IPS DF 4.7 (cell line): ENCODE data around the gene TMED5.
"Not testable (repeated sequence)": the region's sequence is repeated elsewhere in the genome, so short reads cannot be mapped to it uniquely, and the experiment has no call there.

Experiments used
- DNase-seq: peaks from one replicate; pipeline ENCODE4 v3.0.0-alpha.2; 2013; ENCODE audit warnings: low spot score; ENCODE audit errors: extremely low read depth

TMED5 gene

DNA sequence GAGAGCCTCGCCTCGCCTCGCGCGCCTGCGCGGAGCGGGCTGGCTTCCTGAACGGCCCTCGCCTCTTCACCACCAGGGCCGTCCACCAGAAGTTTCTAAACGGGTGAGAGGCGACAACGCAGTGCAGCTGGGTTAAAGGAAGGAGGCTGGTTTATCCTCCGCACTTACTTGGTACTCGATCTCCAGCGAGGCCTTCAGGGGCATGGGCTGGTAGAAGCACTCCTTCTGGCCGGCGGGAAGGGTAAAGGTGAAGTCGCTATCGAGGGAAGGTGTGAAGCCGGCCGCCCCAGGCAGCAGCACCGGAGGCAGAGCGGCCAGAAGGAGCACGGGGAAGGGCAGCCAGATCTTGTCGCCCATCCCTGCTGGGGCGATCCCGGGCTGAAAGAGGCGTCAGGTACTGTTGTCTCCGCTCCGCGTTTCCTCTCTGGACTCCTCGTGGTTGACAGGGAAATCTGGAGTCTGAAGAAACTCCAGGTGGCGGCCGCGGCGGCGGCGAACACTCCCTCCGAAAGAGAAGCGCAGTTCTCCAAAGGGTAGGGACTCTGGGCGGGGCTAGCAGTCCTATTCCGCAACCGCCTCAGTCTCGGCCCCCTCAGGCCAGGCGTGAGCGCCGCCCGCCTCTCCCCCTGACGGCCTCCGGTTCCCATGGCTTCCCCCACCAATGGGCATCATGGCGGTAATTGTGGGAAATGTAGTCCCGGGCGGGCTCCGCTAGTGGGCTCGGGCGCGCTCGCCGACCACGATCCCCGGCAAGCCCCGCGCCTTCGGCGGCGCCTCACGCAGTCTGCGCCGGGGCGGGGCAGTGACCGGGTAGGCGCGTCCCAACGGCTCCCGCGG is at the start of gene TMED5:
TMED5 (minus strand) TSS at position 528 of the 837 bp plus-strand sequence; CDS start at position 357, 171 bp downstream.
- peak; percentile 90 for DNase-seq

DNA sequence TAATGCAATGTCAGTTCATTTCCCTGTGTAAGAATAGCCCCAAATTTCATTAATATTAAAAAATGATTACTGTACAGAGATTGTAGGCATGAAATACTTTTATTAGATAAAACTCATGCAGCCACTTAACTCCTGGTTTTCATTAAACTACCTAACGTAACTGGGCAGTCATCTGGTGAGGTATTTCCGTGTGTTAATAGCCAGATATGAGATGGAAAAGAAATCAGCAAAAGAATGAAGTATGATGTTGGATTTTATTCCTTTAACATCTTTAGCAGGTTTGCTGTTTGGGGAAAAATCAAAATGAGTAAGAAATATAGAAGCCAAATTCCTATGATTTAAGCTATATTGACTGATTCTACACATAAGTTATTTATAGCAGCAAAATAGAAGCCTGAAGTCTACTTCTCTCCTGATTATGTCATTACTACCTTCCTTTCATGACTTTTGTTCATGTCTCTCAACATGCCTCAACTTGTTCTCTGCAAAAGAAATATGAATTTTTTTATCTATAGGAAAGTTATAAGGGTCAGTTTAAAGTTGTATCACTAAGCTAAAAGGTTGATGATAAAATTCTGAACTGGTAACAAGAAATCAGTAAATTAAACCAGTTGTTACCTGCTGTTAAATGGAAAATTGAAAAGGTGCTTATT is 42.9 kb upstream of the TMED5 start:
- DNase-seq: no peak

DNA sequence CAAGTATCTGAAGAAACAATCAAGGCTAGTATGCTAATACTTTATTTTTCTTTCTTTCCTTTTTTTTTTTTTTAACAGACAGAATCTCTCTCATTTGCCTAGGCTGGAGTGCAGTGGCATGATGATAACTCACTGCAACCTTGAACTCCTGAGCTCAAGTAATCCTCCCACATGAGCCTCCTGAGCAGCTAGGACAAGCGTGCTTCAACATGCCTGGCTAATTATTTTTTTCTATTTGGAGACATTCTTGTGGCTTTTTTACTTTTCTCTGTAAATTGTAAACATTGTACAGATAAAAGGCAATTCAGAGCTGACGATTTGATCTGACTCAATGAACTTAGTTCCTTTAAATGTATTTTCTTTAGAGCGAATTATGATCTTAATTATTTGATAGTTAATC is 41.7 kb upstream of the TMED5 start:
- DNase-seq: no peak

DNA sequence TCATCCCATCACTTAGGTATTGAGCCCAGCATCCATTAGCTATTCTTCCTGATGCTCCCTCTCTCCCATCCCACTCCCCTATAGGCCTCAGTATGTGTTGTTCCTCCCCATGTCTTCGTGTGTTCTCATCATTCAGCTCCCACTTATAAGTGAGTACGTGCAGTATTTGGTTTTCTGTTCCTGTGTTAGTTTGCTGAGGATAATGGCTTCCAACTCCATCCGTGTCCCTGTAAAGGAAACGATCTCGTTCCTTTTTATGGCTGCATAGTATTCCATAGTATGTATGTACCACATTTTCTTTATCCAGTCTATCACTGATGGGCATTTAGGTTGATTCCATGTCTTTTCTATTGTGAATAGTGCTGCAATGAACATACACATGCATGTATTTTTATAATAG is 40.5 kb upstream of the TMED5 start:
- not testable (repeated sequence) for DNase-seq

DNA sequence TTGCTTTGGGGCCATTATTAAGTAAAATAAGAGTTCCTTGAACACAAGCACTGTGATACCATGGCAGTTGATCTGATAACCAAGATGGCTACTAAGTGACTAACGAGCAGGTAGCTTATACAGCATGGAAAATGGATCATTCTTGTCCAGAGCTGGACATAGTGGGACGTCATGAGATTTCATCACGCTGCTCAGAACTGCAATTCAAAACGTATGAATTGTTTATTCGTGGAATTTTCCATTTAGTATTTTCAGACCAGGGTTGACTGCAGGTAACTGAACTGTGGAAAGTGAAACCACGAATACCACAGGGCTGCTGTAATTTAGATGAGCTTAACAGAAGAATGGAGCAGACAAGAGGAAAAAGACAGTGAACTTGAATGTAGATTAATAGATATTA is 39.2 kb upstream of the TMED5 start:
- DNase-seq: no peak

DNA sequence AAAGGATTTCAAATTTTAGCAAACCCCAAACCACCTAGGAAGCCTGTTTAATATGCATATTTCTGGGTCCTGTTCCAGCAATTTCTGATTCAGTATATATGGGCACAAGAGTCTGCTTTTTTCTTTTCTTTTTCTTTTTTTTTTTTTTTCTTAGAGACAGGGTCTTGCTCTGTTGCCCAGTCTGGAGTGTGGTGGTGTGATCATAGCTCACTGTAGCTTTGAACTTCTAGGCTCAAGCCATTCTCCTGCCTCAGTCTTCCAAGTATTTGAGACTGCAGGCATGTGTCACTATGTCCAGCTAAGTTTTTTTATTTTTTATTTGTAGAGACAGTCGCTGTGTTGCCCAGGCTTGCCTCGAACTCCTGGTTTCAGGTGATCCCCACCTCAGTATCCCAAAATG is 35.1 kb upstream of the TMED5 start:
- no peak for DNase-seq

DNA sequence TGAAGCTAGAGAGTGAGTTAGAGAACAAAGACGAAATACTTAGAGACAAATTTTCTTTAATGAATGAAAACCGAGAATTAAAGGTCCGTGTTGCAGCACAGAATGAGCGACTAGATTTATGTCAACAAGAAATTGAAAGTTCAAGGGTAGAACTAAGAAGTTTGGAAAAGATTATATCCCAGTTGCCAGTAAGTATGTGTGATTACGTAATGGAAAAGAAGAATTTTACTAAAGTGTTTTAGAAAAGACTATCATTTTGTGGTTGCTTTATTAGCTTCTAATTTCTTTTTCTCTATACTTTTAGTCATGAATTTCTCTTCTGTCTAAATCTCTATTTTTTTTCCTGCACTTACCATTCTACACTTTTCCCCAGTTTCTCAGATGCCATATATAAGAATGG is 27.0 kb upstream of the TMED5 start:
- no peak for DNase-seq

DNA sequence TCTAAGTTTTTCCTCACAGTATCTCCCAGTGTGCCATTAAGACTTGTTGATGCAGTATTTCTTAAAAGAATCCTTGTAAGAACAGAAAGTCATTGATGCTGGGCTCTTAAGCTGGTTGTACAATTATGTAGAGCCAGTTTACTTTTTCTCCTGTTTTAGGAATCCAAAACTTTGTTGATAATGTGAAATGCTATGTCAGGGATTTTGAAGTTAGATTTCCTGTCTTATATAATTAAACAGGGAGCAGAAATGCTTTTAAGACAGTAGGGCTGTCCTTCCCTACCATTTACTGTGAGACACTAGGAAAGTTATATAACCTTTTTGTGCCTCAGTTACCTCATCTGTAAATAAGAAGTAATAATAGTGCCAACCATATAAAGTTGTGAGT is 26.3 kb upstream of the TMED5 start:
- no peak for DNase-seq

DNA sequence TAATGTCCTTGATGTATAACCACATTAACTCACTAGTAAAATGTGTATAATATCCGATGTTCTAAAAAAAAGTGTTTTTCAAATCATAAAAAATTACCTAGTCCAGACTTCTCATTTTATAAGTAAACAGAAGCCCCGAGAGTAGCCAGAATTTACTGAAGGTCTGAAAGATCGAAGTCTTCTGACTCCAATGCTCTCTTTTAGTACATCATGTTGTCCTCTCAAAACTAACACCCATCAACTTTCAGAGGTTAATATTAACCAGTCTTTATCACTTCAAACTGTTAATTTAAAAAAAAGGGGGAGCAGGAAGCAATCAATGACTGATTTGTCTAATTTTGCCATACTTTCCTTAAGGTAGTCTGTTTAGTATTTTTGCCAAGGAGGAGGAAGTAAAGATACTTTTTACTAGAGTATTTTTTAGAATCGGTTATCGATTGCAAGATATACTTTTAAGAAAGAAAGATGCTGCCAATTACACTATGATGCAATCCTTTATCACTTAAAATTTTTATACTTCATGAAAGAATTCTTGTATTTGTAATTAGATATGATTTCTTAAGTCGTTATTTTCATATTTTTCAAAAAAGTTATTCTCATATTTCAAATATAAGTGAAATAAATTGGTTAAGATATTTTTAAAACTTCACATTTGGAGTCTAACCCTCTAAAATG is 25.8 kb upstream of the TMED5 start:
- DNase-seq: no peak

DNA sequence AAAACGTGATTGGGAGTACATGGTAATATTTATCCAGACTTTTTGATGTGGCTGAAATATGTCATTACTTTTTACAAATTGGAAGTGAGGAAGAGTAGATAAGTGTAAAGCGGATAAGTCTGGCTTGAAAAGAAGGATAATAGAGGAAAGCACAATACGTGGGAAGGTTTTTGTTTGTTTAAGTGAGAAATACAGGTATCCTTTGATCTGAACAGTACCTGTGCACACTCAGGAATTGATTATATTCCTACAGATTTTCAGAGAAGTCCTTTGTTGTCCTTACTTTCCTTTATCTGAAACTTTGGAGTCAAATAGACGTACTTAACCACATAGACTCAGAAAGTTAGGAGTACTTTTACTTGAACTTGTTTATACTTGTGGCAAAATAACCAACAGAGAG is 20.5 kb upstream of the TMED5 start:
- DNase-seq: no peak

DNA sequence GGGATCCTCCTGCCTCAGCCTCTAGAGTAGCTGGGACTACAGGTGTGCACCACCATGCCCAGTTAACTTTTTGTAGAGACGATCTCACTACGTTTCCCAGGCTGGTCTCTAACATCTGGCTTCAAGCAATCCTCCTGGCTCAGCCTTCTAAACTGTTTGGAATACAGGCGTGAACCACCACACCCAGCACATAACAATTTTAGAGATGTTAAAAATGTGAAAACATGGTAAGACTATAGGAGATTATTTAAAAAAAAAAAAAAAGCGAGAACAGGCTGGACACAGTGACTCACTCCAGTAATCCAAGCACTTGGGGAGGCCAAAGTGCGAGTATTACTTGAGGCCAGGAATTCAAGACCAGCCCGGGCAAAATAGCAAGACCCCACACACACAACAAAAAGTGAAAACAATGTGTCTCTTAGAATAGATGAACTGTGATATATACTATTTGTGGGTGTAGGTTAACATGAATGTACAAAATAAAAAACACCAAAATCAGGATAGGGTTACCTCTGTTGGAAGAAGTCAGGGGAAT is 19.9 kb upstream of the TMED5 start:
- DNase-seq: no peak

DNA sequence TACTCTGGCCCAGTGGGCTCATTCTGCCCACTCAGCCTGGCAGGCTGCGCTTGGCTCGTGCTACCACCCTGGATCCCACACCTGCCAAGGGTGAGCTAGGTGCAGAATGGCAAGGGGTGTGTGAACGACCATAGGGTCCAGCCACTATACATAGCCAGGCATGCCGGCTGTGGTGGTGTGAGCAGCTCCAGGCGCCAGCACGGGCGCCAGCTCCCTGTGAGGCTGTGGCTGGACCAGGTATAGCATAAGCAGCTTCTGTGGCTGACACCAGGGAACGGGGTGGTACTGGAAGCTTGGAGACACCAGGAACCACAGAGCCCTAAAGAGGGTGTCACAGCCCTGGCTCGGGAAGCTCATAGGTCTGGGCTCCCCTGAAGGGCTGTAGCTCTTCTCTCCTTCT is 18.9 kb upstream of the TMED5 start:
- DNase-seq: no peak

DNA sequence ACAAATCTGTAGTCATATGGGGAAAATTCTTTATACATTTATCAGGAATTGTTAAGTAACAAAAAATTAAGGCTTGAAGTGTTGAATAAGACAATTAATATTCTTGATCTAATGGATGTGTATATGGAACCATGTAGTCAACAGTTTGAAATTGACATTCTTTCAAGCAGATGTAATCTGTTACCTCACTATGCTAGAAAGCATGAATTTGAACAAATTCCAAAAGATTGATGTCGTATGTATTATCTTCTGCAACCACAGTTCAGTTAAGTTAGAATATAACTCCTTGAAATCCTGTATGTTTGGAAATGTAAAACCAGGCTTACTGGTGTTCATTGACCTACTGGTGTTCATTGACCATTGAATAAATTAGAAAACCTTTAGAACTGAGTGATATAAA is 16.4 kb upstream of the TMED5 start:
- no peak for DNase-seq

DNA sequence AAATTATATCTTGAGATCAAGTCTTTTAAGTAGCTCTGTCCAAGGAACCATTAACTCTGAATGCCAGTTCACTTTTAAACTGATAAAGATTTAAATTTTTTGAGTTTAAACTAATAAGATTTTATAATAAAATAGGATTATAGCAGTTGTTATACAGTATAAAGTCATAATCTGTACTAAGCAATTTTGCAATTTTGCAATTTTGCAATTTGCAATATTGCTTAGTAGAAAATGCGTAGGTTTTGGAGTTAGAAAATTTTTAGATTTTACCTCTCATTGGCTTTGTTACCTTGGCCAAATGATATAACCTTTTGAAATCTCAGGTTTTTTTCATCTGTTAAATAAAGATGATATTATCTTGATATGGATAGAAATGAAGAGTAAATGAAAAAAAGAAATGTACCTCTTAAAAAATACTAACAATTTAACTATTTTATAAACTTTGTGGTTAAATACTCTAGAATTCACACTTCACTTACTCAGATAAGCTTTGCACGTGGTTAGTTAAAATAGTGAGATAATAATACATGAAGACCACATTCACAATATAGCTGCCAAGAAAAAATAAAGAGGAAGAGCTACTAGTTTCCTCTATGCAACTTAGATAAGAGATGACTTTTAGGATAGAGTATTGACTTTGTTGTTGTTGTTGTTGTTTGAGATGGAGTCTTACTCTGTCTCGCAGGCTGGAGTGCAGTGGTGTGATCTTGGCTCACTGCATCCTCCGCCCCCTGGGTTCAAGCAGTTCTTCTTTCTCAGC is 14.2 kb upstream of the TMED5 start:
- no peak for DNase-seq

DNA sequence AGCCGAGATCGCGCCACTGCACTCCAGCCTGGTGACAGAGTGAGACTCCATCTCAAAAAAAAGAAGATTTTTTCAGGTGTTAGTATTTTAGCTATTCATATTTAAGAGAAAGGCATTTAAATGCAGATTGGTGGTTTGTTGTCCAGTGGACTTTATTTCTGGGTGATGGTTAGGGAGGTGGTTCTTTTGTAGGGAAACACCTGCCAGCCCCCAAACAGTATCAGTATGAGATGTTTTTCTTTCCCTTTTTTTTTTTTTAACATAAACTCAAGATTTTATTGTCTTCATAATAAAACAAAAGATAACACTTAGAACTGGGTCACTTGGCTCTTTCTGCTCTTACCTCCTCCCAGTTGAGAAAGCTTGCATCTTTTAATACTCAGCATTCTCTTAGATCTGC is 10.2 kb upstream of the TMED5 start:
- DNase-seq: no peak

DNA sequence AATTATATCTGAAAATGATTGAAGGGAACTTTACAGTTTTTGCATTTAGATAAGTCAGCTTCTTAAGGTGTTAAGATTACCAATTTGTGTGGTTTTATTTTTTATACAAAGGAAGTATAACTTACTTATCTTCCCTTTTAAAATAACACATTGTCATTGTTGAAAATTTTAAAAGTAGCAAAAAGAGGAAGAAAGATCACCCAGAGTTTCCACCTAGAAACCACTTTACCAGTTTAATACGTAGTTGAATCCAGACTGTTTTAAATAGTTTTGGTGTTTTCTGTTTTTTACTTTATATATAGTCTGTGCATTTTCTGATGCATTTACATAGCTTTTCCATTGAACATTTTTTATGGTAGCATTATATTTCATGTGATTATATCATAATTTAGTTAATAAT is 6.5 kb upstream of the TMED5 start:
- no peak for DNase-seq

DNA sequence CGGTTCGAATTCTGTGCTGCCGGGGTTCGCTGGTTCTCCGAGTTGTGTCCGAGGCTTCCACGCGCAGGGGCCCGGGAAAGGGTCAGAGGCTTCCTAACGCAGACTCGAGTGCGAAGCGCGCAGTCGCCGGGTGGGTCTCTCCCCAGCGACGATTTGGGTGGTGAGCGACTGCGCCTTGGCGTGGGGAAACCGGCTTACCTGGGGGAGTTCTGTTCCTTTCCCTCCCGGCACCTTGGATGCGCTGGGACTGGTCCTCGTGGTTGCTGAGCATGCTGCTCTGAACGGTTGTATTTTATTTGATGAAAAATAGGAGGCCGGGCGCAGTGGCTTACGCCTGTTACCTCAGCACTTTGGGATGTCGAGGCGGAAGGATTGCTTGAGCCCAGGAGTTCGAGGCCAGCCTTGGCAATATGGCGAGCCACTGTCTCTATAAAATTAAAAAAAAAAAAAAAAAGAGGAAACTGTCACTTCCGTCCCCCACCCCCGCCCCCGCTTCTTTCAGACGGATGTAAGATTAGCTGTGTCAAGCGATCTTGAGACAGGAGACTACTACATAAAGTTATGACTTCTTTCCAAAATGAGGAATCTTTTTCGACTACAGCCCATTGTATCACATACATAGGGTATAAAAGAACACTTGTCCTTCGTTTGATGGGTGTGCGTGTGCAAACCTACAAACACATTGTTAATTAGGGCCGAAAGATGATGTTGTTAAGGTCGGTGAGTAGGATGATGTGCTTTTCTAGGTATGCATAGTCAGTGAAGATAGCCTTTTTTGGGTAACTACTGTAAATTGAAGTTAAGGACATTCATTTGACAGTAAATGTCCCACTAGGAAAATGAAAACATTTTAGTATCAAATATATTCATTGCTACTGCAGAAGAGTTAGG is 755 bp upstream of the TMED5 start, which contains the start of gene CCDC18:
CCDC18 (plus strand) TSS at position 2 of the 891 bp plus-strand sequence. CDS start 2,638 bp downstream, outside the sequence.
- no peak for DNase-seq

DNA sequence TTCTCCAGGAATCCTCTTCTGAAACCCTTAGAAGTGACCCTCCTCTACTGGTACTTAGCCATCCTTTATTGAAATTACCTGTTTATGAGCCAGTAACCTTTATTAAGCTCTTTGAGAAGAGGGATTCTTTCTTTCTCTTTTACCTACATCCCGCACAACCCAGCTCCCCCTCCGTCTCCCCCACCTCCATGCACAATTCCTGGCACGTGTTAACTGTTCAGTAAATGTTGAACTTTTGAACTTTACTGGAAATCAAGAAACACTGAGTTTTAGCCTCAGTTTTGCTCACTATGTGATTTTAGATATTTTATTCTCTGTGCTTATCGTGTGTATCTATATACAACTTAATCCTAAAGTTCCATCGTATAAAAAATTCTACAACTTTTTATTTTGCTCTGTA is 1.8 kb downstream of the TMED5 start:
- DNase-seq: no peak

DNA sequence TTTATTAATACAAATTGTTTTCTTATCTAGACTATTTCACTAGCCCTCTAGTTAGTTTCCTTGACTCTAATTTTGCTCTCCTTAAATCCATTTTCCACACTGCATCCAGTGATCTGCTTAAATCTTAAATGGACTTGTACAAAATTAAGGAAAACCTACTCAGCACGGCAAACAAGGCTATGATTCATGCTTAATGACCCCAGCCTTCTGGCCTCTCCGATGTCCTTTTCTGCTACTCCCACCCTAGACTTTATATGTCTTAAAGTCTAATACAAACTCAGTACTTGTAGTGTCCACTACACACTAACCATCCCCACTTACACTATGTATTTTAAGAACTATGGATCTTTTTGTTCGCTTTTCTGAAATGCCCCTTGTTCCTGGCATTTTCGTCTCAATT is 2.2 kb downstream of the TMED5 start:
- DNase-seq: no peak

DNA sequence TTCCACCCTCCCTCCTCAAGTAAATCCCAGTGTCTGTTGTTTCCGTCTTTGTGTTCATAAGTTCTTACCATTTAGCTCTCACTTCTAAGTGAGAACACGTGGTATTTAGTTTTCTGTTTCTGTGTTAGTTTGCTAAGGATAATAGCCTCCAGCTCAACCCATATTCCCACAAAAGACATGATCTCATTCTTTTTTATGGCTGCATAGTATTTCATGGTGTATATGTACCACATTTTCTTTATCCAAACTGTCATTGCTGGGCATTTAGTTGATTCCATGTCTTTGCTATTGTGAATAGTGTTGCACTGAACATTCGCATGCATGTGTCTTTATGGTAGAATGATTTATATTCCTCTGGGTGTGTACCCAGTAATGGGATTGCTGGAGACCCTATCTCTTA is 5.6 kb downstream of the TMED5 start:
- DNase-seq: not testable (repeated sequence)
